PC-3 (cell line): ENCODE measurements around the gene SUN1.

Experiments
- EZH2 ChIP-seq: fragments of 300-600 bp; sonication (generic); IDR thresholded peaks from one replicate; pipeline ENCODE4 v1.6.1; 2017; ENCODE audit warnings: antibody characterized with exemption, mild to moderate bottlenecking, low read length; ENCODE audit not compliant: unreplicated experiment
- TF ChIP-seq, protein P1 (sequence below): fragments of 300-600 bp; sonication (generic); conservative IDR thresholded peaks from 2 replicates; pipeline ENCODE4 v1.5.1; 2017; ENCODE audit warnings: antibody characterized with exemption, low read depth, mild to moderate bottlenecking, low read length

GRCh38 chr7:782718-783449 lies 49.4 kb upstream of the SUN1 start:
- no peak for TF ChIP-seq EZH2
- TF ChIP-seq, protein P1, sequence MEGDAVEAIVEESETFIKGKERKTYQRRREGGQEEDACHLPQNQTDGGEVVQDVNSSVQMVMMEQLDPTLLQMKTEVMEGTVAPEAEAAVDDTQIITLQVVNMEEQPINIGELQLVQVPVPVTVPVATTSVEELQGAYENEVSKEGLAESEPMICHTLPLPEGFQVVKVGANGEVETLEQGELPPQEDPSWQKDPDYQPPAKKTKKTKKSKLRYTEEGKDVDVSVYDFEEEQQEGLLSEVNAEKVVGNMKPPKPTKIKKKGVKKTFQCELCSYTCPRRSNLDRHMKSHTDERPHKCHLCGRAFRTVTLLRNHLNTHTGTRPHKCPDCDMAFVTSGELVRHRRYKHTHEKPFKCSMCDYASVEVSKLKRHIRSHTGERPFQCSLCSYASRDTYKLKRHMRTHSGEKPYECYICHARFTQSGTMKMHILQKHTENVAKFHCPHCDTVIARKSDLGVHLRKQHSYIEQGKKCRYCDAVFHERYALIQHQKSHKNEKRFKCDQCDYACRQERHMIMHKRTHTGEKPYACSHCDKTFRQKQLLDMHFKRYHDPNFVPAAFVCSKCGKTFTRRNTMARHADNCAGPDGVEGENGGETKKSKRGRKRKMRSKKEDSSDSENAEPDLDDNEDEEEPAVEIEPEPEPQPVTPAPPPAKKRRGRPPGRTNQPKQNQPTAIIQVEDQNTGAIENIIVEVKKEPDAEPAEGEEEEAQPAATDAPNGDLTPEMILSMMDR = no peak
